ENCODE measurements around the gene CLBA1.

The CLBA1 gene

DNA sequence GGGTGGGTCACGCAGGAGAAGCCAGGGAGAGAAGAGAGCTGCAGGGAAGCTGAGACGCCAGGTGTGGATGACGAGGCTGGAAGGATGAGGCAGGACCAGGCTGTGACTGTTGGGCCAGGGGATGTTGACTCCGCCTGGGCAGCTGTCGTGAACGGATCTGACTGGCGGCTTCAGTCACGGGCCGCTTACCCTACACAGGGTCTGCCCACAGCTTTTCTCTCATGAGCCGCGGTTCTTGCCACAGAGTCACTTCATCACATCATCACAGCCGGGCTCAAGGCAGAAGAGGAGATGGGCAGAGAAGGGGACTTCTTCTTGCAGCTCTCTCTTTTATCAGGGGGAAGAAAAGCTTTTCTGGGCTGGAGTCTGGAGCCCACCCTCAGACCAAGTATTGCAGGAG, 7.7 kb downstream of the CLBA1 start:
- Histone ChIP-seq H3K27ac (ENCODE audit: low read length) (no peak overlapping the region), H3K27me3 (ENCODE audit: control insufficient read depth, insufficient read depth, low read length) (no peaks in the 10 kb centered on the region), H3K4me3 (ENCODE audit: low read length) (no peak overlapping the region), H3K9me3 (ENCODE audit: control insufficient read depth, low read depth, low read length) (no peaks in the 10 kb centered on the region), H3K4me1 (ENCODE audit: control insufficient read depth, low read depth, low read length) (no peaks in the 10 kb centered on the region), H3K36me3 (ENCODE audit: control insufficient read depth, low read depth, low read length) (no peaks in the 10 kb centered on the region), H3K9ac (ENCODE audit: low read length) (no peak overlapping the region)

DNA sequence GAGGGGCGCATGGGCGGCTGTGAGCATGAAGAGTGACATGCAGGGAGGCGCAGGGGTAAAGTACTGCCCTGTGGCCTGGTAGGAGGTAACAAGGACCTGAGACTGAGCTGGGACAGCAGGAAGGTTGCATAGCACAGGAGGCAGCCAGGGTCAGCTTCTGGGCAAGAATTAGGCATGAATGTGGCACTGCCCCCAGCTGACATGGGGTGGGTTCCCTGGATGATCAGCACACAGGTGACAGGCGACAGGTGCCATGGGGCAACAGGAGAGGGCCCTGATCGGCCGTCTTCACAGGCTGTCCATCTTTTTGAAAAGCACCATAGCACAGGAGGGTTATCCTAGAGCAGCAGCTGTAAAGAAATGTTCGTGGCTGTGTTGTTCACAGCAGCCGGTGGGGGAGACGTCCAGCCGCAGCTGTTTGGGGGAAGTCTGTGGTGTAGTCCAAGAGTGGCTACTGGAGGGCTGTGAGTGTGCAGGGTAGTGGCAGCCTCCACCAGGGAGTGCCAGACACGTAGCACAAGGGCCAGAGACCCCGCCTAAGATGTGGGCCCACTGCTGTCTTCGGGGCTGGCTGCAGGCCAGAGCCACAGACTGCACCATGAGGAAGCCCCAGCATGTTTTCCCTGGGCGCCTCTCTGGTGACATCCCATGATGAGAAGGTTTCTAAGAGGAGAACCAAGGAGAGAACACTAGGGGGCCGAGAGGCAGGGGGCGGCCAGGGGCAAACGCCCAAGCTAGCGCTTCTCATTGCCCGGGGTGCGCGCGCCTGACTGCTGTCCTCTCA, 8.4 kb downstream of the CLBA1 start:
- Histone ChIP-seq H3K9me3 (ENCODE audit: control insufficient read depth, low read depth, low read length) (no peaks in the 10 kb centered on the region), H3K27me3 (ENCODE audit: control insufficient read depth, insufficient read depth, low read length) (no peaks in the 10 kb centered on the region), H3K9ac (ENCODE audit: low read length) (no peak overlapping the region)

DNA sequence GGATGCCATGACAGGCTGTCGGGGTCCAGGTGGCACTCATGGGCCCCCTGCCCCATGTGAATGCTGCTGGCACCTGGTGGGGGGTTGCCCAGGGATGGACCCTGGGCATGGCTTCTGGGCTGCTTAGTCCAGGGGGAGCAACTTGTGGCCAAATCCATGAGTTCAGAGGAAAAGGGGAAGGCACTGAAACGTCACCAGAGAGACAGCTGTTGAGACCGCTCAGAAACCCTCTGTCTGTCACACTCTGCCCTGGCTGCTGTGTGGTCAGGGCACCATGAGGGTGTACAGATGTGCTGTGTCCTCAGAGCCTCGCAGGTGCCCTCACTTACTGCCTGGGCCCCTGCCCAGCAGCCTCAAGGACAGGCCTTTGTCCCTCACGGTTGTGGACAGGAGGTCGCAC, 9.4 kb downstream of the CLBA1 start:
- Histone ChIP-seq H3K27ac (ENCODE audit: low read length) (no peak overlapping the region), H3K36me3 (ENCODE audit: control insufficient read depth, low read depth, low read length) (no peaks in the 10 kb centered on the region), H3K27me3 (ENCODE audit: control insufficient read depth, insufficient read depth, low read length) (no peaks in the 10 kb centered on the region), H3K9ac (ENCODE audit: low read length) (no peak overlapping the region), H3K4me3 (ENCODE audit: low read length) (no peak overlapping the region), H3K4me1 (ENCODE audit: control insufficient read depth, low read depth, low read length) (no peaks in the 10 kb centered on the region), H3K9me3 (ENCODE audit: control insufficient read depth, low read depth, low read length) (no peaks in the 10 kb centered on the region)

More for the DNA sequence above, 8.4 kb downstream of the CLBA1 start:
- Histone ChIP-seq H3K27ac (ENCODE audit: low read length) (no peak overlapping the region), H3K36me3 (ENCODE audit: control insufficient read depth, low read depth, low read length) (no peaks in the 10 kb centered on the region), H3K4me1 (ENCODE audit: control insufficient read depth, low read depth, low read length) (no peaks in the 10 kb centered on the region), H3K4me3 (ENCODE audit: low read length) (no peak overlapping the region)

DNA sequence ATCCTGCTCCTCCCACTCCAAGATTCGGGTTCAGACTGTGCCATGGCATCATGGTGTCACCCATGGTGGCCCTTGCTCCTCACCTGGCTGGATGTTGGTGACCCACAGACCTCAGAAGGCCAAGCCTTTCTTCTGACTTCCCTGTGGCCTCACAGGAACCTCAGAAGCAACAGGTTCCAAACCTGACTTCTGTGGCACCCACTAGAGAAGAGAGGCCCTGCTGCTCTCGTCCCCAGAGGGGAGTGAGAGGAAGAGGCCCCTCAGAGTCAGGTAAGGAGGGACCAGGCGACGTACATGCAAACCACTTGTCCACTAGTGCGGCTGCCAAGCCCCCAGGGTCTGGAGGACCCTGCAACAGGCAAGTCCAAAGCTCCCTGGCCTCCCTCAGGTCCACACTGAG, 10.4 kb downstream of the CLBA1 start:
- Histone ChIP-seq H3K27ac (ENCODE audit: low read length) (no peak overlapping the region), H3K9me3 (ENCODE audit: control insufficient read depth, low read depth, low read length) (no peaks in the 10 kb centered on the region), H3K9ac (ENCODE audit: low read length) (no peak overlapping the region), H3K36me3 (ENCODE audit: control insufficient read depth, low read depth, low read length) (no peaks in the 10 kb centered on the region), H3K4me3 (ENCODE audit: low read length) (no peak overlapping the region), H3K27me3 (ENCODE audit: control insufficient read depth, insufficient read depth, low read length) (no peaks in the 10 kb centered on the region), H3K4me1 (ENCODE audit: control insufficient read depth, low read depth, low read length) (no peaks in the 10 kb centered on the region)

DNA sequence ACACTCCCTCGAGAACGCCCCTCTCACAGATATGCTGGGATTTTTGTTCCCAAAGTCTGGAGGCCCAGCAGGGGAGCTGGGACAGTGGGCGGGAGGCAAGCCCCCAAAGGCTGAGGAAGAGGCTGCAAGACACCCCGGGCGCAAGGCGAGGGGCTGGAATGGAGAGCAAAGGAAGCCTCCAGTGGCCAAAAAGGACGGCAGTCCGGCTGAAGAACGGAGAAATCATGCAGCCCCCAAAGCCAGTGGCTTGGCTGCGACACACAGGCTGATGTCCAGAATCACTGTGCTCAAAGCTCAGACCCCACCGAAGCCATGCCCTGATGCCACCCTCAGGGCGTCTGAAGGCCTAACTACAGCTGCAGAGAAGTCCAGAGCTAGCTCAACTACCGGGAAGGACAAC, 10.9 kb downstream of the CLBA1 start:
- Histone ChIP-seq H3K36me3 (ENCODE audit: control insufficient read depth, low read depth, low read length) (no peaks in the 10 kb centered on the region), H3K4me3 (ENCODE audit: low read length) (no peak overlapping the region), H3K27ac (ENCODE audit: low read length) (no peak overlapping the region), H3K9me3 (ENCODE audit: control insufficient read depth, low read depth, low read length) (no peaks in the 10 kb centered on the region), H3K4me1 (ENCODE audit: control insufficient read depth, low read depth, low read length) (no peaks in the 10 kb centered on the region), H3K9ac (ENCODE audit: low read length) (no peak overlapping the region), H3K27me3 (ENCODE audit: control insufficient read depth, insufficient read depth, low read length) (no peaks in the 10 kb centered on the region)

DNA sequence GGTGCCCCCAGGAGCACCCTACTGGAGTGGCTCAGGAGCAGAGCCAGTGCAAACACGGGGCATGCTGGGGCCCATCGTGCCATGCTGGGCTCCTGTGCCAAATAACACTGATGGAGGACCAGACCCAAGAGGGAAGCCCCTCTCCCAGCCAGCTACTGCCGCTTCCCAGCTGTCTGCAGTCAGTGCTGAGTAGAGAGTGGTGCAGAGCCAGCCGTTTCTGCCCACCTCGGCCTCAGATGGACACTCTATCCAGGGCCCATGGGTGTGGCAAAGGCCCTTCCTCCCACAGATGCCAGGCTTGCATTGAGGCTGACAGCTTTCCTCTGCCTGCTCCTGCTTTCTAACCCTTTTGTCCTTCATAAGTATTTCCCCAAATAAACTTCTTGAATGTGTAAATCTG, 13.2 kb downstream of the CLBA1 start:
- no peaks in the 10 kb centered on the region for H3K9me3 ChIP-seq (ENCODE audit: control insufficient read depth, low read depth, low read length)
- H3K36me3 ChIP-seq (ENCODE audit: control insufficient read depth, low read depth, low read length): no peaks in the 10 kb centered on the region
- H3K4me3 ChIP-seq (ENCODE audit: low read length): no peak overlapping the region
- H3K27me3 ChIP-seq (ENCODE audit: control insufficient read depth, insufficient read depth, low read length): no peaks in the 10 kb centered on the region
- no peak overlapping the region for H3K27ac ChIP-seq (ENCODE audit: low read length)
- no peaks in the 10 kb centered on the region for H3K4me1 ChIP-seq (ENCODE audit: control insufficient read depth, low read depth, low read length)
- no peak overlapping the region for H3K9ac ChIP-seq (ENCODE audit: low read length)

DNA sequence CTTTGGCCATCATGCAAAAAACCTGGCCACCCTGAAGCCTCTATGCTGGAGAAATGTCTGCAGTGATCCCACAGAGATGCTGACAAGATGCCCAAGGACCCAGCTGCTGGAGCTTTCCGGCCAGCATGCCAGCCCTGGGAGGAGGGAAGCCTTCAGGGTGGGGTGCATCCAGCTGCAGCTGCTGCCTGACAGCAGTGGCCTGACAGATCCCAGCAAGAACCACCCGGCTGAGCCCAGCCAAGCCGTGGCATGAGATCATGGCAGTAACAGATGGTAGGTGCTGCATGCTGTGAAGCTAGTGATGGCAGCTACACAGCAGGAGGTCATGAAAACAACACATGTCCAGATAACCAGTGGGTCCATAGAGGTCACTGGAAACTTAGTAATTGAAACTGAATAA, 13.8 kb downstream of the CLBA1 start:
- no peaks in the 10 kb centered on the region for H3K9me3 ChIP-seq (ENCODE audit: control insufficient read depth, low read depth, low read length)
- no peak overlapping the region for H3K9ac ChIP-seq (ENCODE audit: low read length)
- no peaks in the 10 kb centered on the region for H3K4me1 ChIP-seq (ENCODE audit: control insufficient read depth, low read depth, low read length)
- H3K27me3 ChIP-seq (ENCODE audit: control insufficient read depth, insufficient read depth, low read length): no peaks in the 10 kb centered on the region
- H3K27ac ChIP-seq (ENCODE audit: low read length): no peak overlapping the region
- H3K4me3 ChIP-seq (ENCODE audit: low read length): no peak overlapping the region
- no peaks in the 10 kb centered on the region for H3K36me3 ChIP-seq (ENCODE audit: control insufficient read depth, low read depth, low read length)

DNA sequence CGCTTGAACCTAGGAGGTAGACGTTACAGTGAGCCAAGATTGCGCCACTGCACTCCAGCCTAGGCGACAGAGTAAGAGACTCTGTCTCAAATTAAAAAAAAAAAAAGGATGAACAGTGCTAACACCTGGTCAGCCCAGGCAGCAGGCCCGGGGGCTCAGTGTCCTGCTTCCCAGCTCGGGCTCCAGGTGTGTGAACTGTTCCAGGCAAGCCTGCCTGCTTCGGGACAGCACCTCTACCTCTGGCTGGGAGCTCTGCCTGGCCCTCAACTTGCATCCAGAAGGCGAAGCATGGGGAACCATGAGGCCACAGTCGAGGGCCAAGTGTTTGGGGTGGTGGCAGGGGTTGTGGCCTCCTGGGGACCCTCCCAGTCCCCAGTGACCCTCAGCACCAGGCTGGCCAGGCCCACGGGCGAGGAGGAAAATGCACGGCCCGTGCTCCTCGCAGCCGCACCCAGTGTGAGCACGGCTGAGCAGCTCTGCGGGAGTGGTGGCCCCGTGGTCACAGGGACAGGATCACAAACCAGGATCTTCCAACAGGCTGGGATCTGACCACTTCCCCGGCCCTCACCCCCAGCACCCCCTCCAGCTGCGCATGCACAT, 19.8 kb downstream of the CLBA1 start:
- no peak overlapping the region for H3K27ac ChIP-seq (ENCODE audit: low read length)
- no peaks in the 10 kb centered on the region for H3K4me1 ChIP-seq (ENCODE audit: control insufficient read depth, low read depth, low read length)
- H3K9ac ChIP-seq (ENCODE audit: low read length): no peak overlapping the region

DNA sequence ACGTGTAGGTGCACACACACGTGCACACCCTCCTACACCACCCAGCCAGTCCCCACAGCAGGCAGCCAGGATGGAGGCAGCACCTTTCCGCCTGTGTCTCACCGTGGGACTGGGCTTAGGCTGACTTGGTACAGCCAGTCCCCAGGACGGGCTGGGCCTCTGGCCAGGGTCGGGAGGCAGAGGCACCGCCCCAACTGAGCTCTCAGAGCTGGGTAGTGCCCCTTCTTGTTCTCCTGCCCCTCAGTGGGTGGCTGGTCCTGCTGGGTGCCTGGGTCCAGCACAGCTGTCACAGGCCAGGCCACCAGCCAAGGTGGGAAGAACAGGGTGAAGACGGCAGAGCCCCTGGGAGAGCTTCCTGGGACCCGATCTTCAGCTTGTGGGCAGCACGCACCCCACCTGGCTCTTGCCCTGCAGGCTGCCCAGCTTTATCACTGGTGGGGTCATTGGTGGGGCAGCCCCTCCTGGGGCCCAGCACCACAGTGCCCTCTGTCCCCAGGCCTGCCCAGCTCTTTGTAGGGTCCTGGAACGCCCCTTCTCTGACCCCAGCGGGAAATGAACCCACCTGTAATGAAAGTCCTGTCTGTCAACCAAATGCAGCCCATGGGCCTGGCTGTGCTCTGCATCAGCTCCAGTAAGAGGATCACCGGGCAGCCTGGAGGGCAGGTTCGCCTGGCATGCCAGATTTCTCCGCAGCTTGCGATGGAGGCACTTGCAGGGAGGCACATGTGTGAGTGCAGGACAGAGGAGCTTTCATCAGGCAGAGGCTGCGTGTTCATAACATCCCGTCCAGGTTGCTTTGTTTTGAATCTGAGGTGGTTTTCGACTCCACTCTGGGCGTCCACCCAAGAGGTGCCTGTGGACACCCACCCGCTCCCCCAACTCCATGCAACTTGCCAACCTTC, 20.6 kb downstream of the CLBA1 start:
- no peaks in the 10 kb centered on the region for H3K9me3 ChIP-seq (ENCODE audit: control insufficient read depth, low read depth, low read length)
- no peak overlapping the region for H3K4me3 ChIP-seq (ENCODE audit: low read length)
- peaks cover 28% of the 10 kb centered on the region for H3K36me3 ChIP-seq (ENCODE audit: control insufficient read depth, low read depth, low read length)
- H3K4me1 ChIP-seq (ENCODE audit: control insufficient read depth, low read depth, low read length): no peaks in the 10 kb centered on the region
- no peaks in the 10 kb centered on the region for H3K27me3 ChIP-seq (ENCODE audit: control insufficient read depth, insufficient read depth, low read length)
- H3K27ac ChIP-seq (ENCODE audit: low read length): no peak overlapping the region
- H3K9ac ChIP-seq (ENCODE audit: low read length): no peak overlapping the region

More for the DNA sequence above, 19.8 kb downstream of the CLBA1 start:
- Histone ChIP-seq H3K27me3 (ENCODE audit: control insufficient read depth, insufficient read depth, low read length) (no peaks in the 10 kb centered on the region), H3K4me3 (ENCODE audit: low read length) (no peak overlapping the region), H3K9me3 (ENCODE audit: control insufficient read depth, low read depth, low read length) (no peaks in the 10 kb centered on the region), H3K36me3 (ENCODE audit: control insufficient read depth, low read depth, low read length) (peaks cover 22% of the 10 kb centered on the region)

DNA sequence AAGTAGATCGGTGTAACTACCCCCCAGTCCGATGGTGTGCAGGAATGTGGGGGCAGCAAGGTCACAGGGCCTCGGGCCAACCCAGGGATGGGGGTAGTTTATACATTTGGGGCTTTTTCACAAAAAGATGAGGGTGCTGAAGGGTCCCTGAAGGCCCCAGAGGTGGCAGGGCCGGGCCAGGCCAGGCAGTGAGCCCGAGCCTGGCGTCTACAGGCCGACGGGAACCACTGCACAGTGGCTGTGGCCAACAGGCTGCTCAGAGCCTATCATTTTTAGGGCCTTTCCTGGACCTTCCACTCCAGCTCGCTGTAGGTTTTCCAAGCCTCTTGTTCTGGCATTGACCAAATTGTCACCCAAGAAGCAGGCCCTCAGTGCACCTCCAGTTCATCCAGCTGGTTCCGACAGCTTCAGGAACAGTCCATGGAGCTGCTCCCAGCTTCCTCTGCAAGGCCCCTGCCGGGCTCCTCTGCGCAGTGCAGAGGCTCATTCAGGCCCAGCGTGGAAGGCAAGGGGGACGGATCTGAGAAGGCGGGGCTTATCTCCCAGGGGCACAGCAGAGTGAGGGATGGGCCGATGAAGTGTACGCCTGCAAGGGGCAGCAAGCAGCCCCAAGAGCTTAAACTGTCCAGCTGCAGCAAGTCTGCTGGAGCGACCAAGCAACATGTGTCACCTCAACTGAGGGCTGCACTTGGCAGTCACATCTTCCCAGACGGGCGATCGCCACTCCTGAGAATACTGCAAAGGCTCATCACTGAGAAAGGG, 21.4 kb downstream of the CLBA1 start:
- Histone ChIP-seq H3K9me3 (ENCODE audit: control insufficient read depth, low read depth, low read length) (no peaks in the 10 kb centered on the region), H3K27me3 (ENCODE audit: control insufficient read depth, insufficient read depth, low read length) (no peaks in the 10 kb centered on the region), H3K4me1 (ENCODE audit: control insufficient read depth, low read depth, low read length) (no peaks in the 10 kb centered on the region), H3K36me3 (ENCODE audit: control insufficient read depth, low read depth, low read length) (peaks cover 35% of the 10 kb centered on the region), H3K4me3 (ENCODE audit: low read length) (no peak overlapping the region), H3K9ac (ENCODE audit: low read length) (no peak overlapping the region), H3K27ac (ENCODE audit: low read length) (no peak overlapping the region)
